GM12873 (cell line): ENCODE results near the gene BCL2.

Source experiments
- CTCF ChIP-seq: IDR thresholded peaks from 2 replicates; pipeline ENCODE4 v1.5.1; 2012; ENCODE audit warnings: low read depth, mild to moderate bottlenecking, moderate library complexity, low read length, control low read depth; ENCODE audit not compliant: insufficient read depth; ENCODE audit errors: missing control alignments

Gene BCL2

GRCh38 chr18:63198868-63199742 lies 120.5 kb downstream of the BCL2 start:
- TF ChIP-seq CTCF, result no peak

- TF ChIP-seq CTCF, result no peak
Measured at GRCh38 chr18:63198098-63198760, 121.3 kb downstream of the BCL2 start.

- TF ChIP-seq CTCF, result no peak
Measured at GRCh38 chr18:63197246-63197869, 122.2 kb downstream of the BCL2 start.

- no peak for TF ChIP-seq CTCF
Measured at GRCh38 chr18:63195326-63196159, 124.0 kb downstream of the BCL2 start.

- TF ChIP-seq CTCF, result no peak
Measured at GRCh38 chr18:63192885-63193349, 126.7 kb downstream of the BCL2 start.

- no peak for TF ChIP-seq CTCF
Measured at GRCh38 chr18:63192126-63192884, 127.3 kb downstream of the BCL2 start.
